ENCODE results near the gene MKLN1. TPM values are rescaled to one million over a fixed set of nuclear protein-coding genes. Genes with fewer than 3 reads are reported as not detected.

MKLN1 gene
- total and polyA plus RNA-seq, 2 of the 4 experiments (the other 2 are of a cell fraction): 17.5 to 52.0 TPM

DNA sequence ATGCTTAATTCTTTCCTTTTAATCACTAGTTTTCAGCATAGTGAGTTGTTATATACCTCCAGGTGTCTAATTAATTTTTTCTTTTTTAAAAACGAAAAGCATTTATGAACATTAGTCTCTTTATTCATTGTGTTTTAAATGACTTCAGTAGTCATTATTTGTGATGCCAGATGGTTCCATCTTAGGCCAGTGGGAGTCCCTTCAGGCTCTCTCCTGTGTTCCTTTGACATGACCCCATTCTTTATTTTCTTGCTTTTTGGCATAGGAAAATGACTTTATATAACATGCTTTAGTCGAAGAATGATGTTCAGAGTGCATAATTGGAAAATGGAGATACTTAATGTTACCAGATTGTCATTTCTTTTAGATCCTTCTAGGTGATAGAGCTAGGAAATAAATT lies 24.4 kb downstream of the MKLN1 start:
- no peak for TF ChIP-seq RFX5 (IDR thresholded peaks at IDR 0.05; ENCODE audit: low read depth, low read length)
- no peak for TF ChIP-seq ELK1 (IDR thresholded peaks at IDR 0.05; ENCODE audit: borderline replicate concordance, low read depth, low read length)
- no peak for TF ChIP-seq BHLHE40 (IDR thresholded peaks at IDR 0.05; ENCODE audit: low read depth, low read length)
- no peak for TF ChIP-seq MAFK (IDR thresholded peaks at IDR 0.05; ENCODE audit: low read depth, low read length)
- no peak for TF ChIP-seq MAZ (IDR thresholded peaks at IDR 0.05; ENCODE audit: borderline replicate concordance, low read depth, low read length)
- no peak for TF ChIP-seq CTCF (conservative IDR thresholded peaks at IDR 0.05; ENCODE audit: low read depth, low read length)
- no peak for TF ChIP-seq NFE2L2 (IDR thresholded peaks at IDR 0.05; ENCODE audit: low read depth, low read length)
- TF ChIP-seq POLR2A (IDR thresholded peaks at IDR 0.05; ENCODE audit: low read depth, low read length): no peak
- TF ChIP-seq RAD21 (IDR thresholded peaks at IDR 0.05; ENCODE audit: low read length): no peak
- H4K20me1 ChIP-seq (ENCODE audit: insufficient read depth, low read length): peaks cover 56% of the 10 kb centered on the region

More for the DNA sequence above, 24.4 kb downstream of the MKLN1 start:
- Histone ChIP-seq H2BK15ac (ENCODE audit: low read depth, low read length) (no peak overlapping the region), H3K9me3 (ENCODE audit: control insufficient read depth, insufficient read depth, low read length) (no peaks in the 10 kb centered on the region), H2BK20ac (ENCODE audit: low read depth, low read length) (no peak overlapping the region), H2AK9ac (replicated peaks; ENCODE audit: low read depth, low read length, poor library complexity) (no peak overlapping the region), H3K23ac (ENCODE audit: low read depth, low read length) (no peak overlapping the region), H3K14ac (replicated peaks; ENCODE audit: low read depth, low read length) (no peak overlapping the region), H3K4me1 (ENCODE audit: control insufficient read depth, insufficient read depth, low read length) (no peaks in the 10 kb centered on the region; the same call in 1 of the 2 replicates), H3K18ac (ENCODE audit: low read depth, low read length) (no peak overlapping the region), H3K4me3 (ENCODE audit: insufficient read depth, low read depth, low read length) (no peak overlapping the region), H3K4ac (ENCODE audit: low read depth, low read length) (no peak overlapping the region), H4K8ac (ENCODE audit: low read depth in 2 of 2, low read length in 2 of 2) (no peak overlapping the region), H3K9ac (ENCODE audit: low read depth, low read length) (no peak overlapping the region), H3K4me2 (ENCODE audit: low read depth, low read length) (no peak overlapping the region), H3K79me1 (ENCODE audit: low read depth in 1 of 2, low read length in 2 of 2) (peaks cover 23 to 61% of the 10 kb centered on the region in 2 experiments), H4K91ac (ENCODE audit: insufficient read depth, low read depth, low read length) (no peak overlapping the region), H2AK5ac (ENCODE audit: low read depth, low read length) (no peak overlapping the region), H3K36me3 (ENCODE audit: control insufficient read depth, insufficient read depth, low read length) (no peaks in the 10 kb centered on the region), H3K9me1 (ENCODE audit: insufficient read depth, low read length) (peaks cover 9% of the 10 kb centered on the region; the same call in 1 of the 2 replicates), H3K27me3 (ENCODE audit: control insufficient read depth, insufficient read depth, low read length) (no peaks in the 10 kb centered on the region), H2AFZ (replicated peaks; ENCODE audit: low read length, poor library complexity) (no peak overlapping the region), H2BK120ac (ENCODE audit: low read depth, low read length) (no peak overlapping the region), H2BK5ac (ENCODE audit: low read depth, low read length, poor library complexity, severe bottlenecking) (no peak overlapping the region), H3K27ac (ENCODE audit: insufficient read depth, low read length) (no peak overlapping the region), H4K5ac (ENCODE audit: low read depth, low read length) (no peak overlapping the region), H3K56ac (ENCODE audit: extremely low read depth, insufficient read depth, low read length) (no peak overlapping the region)
- in situ Hi-C loops (cut with MboI; ENCODE audit: low sequenced_read_pairs): no loop called here
- no peak for DNase-seq
- ChIA-PET POLR2A (ENCODE audit: unreplicated experiment) (no interaction called here), CTCF (interaction anchor here (0.6 kb wide), 1 partner anchor 248 kb away, joined by 6 read pairs; no protein-coding TSS in a partner anchor)
- dilution Hi-C loops (cut with HindIII; ENCODE audit: low sequenced_read_pairs, unreplicated experiment): no loop called here
- no peak for ATAC-seq (ENCODE audit: low read depth)
- BruUV-seq (replicated peaks): no TSS peak
- intact Hi-C loops (cut with micrococcal nuclease): no loop called here
- WGBS, 2 experiments (ENCODE audit: extremely low coverage in 2 of 2, insufficient read length in 1 of 2): no CpG with 5 or more reads among the region's 2 CpGs
